HCT116 (cell line): ENCODE results near the gene EPS15.
"Not testable (repeated sequence)": the region's sequence is repeated elsewhere in the genome, so short reads cannot be mapped to it uniquely, and the experiment has no call there.

Experiments
- CBX3 ChIP-seq: IDR thresholded peaks from 2 replicates; pipeline ENCODE4 v1.6.1; 2012; ENCODE audit warnings: low read depth
- EGR1 ChIP-seq: IDR thresholded peaks from 2 replicates; pipeline ENCODE4 v1.6.1; 2012; ENCODE audit warnings: low read depth
- ELF1 ChIP-seq: IDR thresholded peaks from 2 replicates; pipeline ENCODE4 v1.6.1; 2012; ENCODE audit warnings: low read depth, borderline replicate concordance
- EZH2 ChIP-seq: fragments of 200-600 bp; sonication (generic); IDR thresholded peaks from 2 replicates; pipeline ENCODE4 v1.6.1; 2017; ENCODE audit warnings: antibody characterized with exemption, mixed run types
- FOSL1 ChIP-seq: IDR thresholded peaks from 2 replicates; pipeline ENCODE4 v1.6.1; 2012; ENCODE audit warnings: low read depth
- POLR2A ChIP-seq: IDR thresholded peaks from 2 replicates; pipeline ENCODE4 v1.7.0; 2011; ENCODE audit warnings: borderline replicate concordance; ENCODE audit not compliant: insufficient read depth, insufficient read length; ENCODE audit errors: extremely low read depth
- POLR2AphosphoS5 ChIP-seq: IDR thresholded peaks from 2 replicates; pipeline ENCODE4 v1.6.1; 2011; ENCODE audit warnings: mild to moderate bottlenecking, low read depth, low read length, moderate library complexity
- RAD21 ChIP-seq: IDR thresholded peaks from 2 replicates; pipeline ENCODE4 v1.6.1; 2012; ENCODE audit warnings: low read depth, mild to moderate bottlenecking
- SRF ChIP-seq: IDR thresholded peaks from 2 replicates; pipeline ENCODE4 v1.6.1; 2012; ENCODE audit warnings: low read depth
- YY1 ChIP-seq: IDR thresholded peaks from 2 replicates; pipeline ENCODE4 v1.6.1; 2011; ENCODE audit warnings: low read length, low read depth, moderate library complexity, mild to moderate bottlenecking; ENCODE audit not compliant: insufficient replicate concordance; ENCODE audit errors: extremely low read depth
- ZNF274 ChIP-seq: fragments of 200-500 bp; sonication (Bioruptor generic); IDR thresholded peaks from 2 replicates; pipeline ENCODE4 v1.6.1; 2014; ENCODE audit warnings: mild to moderate bottlenecking, low read depth, low read length, inconsistent platforms
- TF ChIP-seq, protein P1 (sequence below): IDR thresholded peaks from 2 replicates; pipeline ENCODE4 v1.6.1; 2012; ENCODE audit warnings: low read depth
- TF ChIP-seq, protein P2 (sequence below), 3 experiments: fragments of 200-600 bp in 1 of 3; sonication (generic) in 1 of 3; IDR thresholded peaks in 2 of 3; conservative IDR thresholded peaks in 1 of 3; 2 replicates each; pipeline ENCODE4 v1.5.1; 2012 to 2017; ENCODE audit warnings: low read depth in 2 of 3, low read length in 2 of 3, antibody characterized with exemption in 1 of 3, borderline replicate concordance in 1 of 3, control low read depth in 1 of 3, mild to moderate bottlenecking in 1 of 3, mixed read lengths in 1 of 3, mixed run types in 1 of 3, moderate library complexity in 1 of 3; ENCODE audit not compliant: insufficient read depth in 1 of 3

DNA sequence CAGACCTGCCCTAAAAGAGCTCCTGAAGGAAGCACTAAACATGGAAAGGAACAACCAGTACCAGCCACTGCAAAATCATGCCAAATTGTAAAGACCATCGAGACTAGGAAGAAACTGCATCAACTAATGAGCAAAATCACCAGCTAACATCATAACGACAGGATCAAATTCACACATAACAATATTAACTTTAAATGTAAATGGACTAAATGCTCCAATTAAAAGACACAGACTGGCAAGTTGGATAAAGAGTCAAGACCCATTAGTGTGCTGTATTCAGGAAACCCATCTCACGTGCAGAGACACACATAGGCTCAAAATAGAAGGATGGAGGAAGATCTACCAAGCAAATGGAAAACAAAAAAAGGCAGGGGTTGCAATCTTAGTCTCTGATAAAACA lies 131.8 kb downstream of the EPS15 start:
- not testable (repeated sequence) for TF ChIP-seq EGR1, POLR2A, SRF, RAD21, POLR2AphosphoS5, FOSL1, ZNF274, ELF1, CBX3, EZH2, YY1
- TF ChIP-seq, protein P1, sequence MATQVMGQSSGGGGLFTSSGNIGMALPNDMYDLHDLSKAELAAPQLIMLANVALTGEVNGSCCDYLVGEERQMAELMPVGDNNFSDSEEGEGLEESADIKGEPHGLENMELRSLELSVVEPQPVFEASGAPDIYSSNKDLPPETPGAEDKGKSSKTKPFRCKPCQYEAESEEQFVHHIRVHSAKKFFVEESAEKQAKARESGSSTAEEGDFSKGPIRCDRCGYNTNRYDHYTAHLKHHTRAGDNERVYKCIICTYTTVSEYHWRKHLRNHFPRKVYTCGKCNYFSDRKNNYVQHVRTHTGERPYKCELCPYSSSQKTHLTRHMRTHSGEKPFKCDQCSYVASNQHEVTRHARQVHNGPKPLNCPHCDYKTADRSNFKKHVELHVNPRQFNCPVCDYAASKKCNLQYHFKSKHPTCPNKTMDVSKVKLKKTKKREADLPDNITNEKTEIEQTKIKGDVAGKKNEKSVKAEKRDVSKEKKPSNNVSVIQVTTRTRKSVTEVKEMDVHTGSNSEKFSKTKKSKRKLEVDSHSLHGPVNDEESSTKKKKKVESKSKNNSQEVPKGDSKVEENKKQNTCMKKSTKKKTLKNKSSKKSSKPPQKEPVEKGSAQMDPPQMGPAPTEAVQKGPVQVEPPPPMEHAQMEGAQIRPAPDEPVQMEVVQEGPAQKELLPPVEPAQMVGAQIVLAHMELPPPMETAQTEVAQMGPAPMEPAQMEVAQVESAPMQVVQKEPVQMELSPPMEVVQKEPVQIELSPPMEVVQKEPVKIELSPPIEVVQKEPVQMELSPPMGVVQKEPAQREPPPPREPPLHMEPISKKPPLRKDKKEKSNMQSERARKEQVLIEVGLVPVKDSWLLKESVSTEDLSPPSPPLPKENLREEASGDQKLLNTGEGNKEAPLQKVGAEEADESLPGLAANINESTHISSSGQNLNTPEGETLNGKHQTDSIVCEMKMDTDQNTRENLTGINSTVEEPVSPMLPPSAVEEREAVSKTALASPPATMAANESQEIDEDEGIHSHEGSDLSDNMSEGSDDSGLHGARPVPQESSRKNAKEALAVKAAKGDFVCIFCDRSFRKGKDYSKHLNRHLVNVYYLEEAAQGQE = not testable (repeated sequence)
- TF ChIP-seq, protein P2, sequence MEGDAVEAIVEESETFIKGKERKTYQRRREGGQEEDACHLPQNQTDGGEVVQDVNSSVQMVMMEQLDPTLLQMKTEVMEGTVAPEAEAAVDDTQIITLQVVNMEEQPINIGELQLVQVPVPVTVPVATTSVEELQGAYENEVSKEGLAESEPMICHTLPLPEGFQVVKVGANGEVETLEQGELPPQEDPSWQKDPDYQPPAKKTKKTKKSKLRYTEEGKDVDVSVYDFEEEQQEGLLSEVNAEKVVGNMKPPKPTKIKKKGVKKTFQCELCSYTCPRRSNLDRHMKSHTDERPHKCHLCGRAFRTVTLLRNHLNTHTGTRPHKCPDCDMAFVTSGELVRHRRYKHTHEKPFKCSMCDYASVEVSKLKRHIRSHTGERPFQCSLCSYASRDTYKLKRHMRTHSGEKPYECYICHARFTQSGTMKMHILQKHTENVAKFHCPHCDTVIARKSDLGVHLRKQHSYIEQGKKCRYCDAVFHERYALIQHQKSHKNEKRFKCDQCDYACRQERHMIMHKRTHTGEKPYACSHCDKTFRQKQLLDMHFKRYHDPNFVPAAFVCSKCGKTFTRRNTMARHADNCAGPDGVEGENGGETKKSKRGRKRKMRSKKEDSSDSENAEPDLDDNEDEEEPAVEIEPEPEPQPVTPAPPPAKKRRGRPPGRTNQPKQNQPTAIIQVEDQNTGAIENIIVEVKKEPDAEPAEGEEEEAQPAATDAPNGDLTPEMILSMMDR (IDR thresholded peaks at IDR 0.05 in 2 of 3, conservative IDR thresholded peaks at IDR 0.05 in 1 of 3; ENCODE audit: borderline replicate concordance in 1 of 3, insufficient read depth in 1 of 3, low read depth in 2 of 3, low read length in 2 of 3) = not testable (repeated sequence)
